ENCODE data around the gene ZNF609.

ZNF609 gene

DNA sequence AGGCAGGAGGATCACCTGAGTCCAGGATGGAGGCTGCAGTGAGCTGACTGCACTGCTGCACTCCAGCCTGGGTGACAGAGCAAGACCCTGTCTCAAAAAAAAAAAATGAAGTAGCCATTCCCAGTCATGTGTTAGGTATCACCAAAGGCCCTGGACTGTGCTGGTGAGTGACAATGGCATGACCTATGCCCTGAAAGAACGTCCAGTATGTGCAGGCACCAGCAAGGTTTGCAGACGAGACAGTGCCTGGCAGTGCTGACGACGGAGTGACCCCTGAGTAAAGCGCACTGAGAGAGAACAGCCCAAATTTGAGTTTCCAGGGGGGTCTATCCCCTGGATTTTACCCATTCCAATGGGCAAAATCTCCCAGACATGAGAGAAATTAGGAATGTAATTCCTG is 269.8 kb downstream of the ZNF609 start:
- no peaks in the 10 kb centered on the region for H3K9me3 ChIP-seq (ENCODE audit: low read depth, low read length)
- H3K36me3 ChIP-seq (ENCODE audit: insufficient read depth, low read length), result no peaks in the 10 kb centered on the region
- no peak overlapping the region for H3K9ac ChIP-seq (ENCODE audit: insufficient read length)
- DNase-seq (ENCODE audit: low read depth, low spot score), result no peak
- no peak for TF ChIP-seq POLR2AphosphoS5 (IDR thresholded peaks at IDR 0.05; ENCODE audit: borderline replicate concordance, low read depth, low read length)
- no peak for TF ChIP-seq EZH2 (IDR thresholded peaks at IDR 0.05)
- no peak for TF ChIP-seq FOXP2 (optimal IDR thresholded peaks at IDR 0.05; ENCODE audit: control extremely low read depth, extremely low read length, insufficient read depth)
- H3K4me3 ChIP-seq, result no peak overlapping the region
- H3K27ac ChIP-seq, result no peak overlapping the region

DNA sequence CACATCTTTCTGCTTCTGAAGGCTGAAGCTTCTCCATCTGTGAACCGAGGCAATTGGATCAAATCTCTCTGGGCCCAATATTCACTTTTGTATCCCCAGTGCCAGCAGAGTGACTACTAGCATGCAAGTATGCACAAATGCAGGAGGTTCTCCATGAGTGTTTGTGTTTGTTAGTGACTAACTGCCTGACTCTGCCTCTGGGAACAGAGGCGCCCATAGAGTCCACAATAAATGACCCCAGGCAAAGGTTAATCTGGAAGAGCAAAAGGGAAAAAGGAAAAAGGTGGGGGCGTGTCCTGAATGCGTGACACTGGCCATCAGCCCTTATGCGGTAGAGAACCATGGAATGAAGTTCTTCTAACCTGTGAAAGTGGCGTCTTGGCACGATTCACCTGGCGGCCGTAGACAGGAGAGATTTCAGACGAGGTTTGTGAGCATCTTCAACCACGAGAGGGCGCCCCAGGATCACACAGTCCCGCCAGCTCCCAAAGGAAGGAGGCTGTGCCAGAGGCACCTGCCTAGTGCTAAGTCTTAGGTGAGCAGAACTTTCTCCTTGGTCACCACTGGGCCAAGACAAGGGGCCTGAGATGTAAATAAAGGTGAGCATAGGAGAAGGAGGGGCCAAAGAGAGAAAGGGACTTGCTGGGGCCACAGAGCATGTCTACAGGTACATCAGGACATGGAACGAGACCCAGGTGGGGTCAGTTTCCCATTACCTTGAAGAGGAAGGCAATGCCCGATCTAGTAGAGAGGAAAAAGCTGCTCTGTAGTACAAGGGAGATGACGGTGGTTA is 270.8 kb downstream of the ZNF609 start:
- H3K27ac ChIP-seq, result no peak overlapping the region
- H3K9ac ChIP-seq (ENCODE audit: insufficient read length), result no peak overlapping the region
- TF ChIP-seq FOXP2 (optimal IDR thresholded peaks at IDR 0.05; ENCODE audit: control extremely low read depth, extremely low read length, insufficient read depth), result no peak
- TF ChIP-seq POLR2AphosphoS5 (IDR thresholded peaks at IDR 0.05; ENCODE audit: borderline replicate concordance, low read depth, low read length), result no peak
- no peak for TF ChIP-seq EZH2 (IDR thresholded peaks at IDR 0.05)
- peak overlapping the region; percentile 9; the same call in 1 of the 2 replicates for H3K4me3 ChIP-seq
- H3K9me3 ChIP-seq (ENCODE audit: low read depth, low read length), result no peaks in the 10 kb centered on the region
- H3K36me3 ChIP-seq (ENCODE audit: insufficient read depth, low read length), result no peaks in the 10 kb centered on the region
- peak; percentile 18 for DNase-seq (ENCODE audit: low read depth, low spot score)

DNA sequence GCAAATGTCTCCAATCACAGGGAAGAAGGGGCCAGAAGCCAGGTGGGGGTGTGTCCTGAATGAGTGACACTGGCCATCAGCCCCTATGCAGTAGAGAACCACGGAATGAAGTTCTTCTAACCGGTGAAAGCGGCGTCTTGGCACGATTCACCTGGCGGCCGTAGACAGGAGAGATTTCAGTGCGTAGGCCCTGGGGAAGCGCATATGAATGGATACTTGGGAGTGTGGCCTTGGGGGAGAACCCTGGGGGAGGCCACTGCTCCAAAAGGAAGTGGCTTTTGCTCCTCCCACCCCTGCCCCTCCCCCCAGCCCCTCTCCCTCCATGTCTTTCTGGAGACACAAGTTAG is 271.4 kb downstream of the ZNF609 start:
- no peaks in the 10 kb centered on the region for H3K36me3 ChIP-seq (ENCODE audit: insufficient read depth, low read length)
- no peak for DNase-seq (ENCODE audit: low read depth, low spot score)
- H3K9me3 ChIP-seq (ENCODE audit: low read depth, low read length), result no peaks in the 10 kb centered on the region
- no peak overlapping the region for H3K4me3 ChIP-seq
- H3K9ac ChIP-seq (ENCODE audit: insufficient read length), result no peak overlapping the region
- no peak overlapping the region for H3K27ac ChIP-seq
- no peak for TF ChIP-seq EZH2 (IDR thresholded peaks at IDR 0.05)
- no peak for TF ChIP-seq POLR2AphosphoS5 (IDR thresholded peaks at IDR 0.05; ENCODE audit: borderline replicate concordance, low read depth, low read length)
- no peak for TF ChIP-seq FOXP2 (optimal IDR thresholded peaks at IDR 0.05; ENCODE audit: control extremely low read depth, extremely low read length, insufficient read depth)

DNA sequence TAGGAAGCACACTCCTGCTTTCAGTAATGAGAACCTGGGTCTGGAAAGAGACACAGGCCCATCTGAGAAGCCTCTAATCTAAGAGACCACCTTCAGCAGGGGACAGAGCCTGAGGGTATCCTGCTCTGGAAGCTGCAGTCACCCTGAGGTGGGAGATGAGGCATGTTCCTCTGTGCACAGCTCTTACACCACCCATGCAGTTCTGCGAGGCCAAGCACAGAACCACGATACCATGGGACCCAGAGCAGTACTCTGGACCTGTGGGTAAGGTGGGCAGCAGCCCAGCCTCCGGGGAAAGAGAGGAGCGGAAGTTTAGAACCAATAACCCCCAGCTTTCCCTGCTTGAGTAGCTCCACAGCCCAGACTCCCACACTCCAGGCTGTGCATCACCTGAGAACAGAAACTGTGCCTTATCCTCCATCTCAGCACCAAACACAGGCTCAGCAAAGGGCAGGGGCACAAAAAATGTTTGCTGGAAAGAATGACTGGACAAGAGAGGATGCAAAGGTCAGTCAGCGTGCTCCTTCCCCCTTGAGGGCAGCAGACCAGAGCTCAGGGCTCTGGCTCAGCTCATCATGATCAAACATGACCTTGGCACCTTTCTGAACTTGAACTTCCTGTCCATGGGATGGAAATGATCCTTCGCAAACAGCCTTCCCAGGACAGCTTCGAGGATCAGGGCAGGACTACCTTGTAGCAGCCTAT is 271.9 kb downstream of the ZNF609 start:
- Histone ChIP-seq H3K27ac (no peak overlapping the region), H3K4me3 (no peak overlapping the region), H3K36me3 (ENCODE audit: insufficient read depth, low read length) (no peaks in the 10 kb centered on the region), H3K9me3 (ENCODE audit: low read depth, low read length) (no peaks in the 10 kb centered on the region), H3K9ac (ENCODE audit: insufficient read length) (no peak overlapping the region)
- TF ChIP-seq POLR2AphosphoS5 (IDR thresholded peaks at IDR 0.05; ENCODE audit: borderline replicate concordance, low read depth, low read length), result no peak
- no peak for TF ChIP-seq FOXP2 (optimal IDR thresholded peaks at IDR 0.05; ENCODE audit: control extremely low read depth, extremely low read length, insufficient read depth)
- TF ChIP-seq EZH2 (IDR thresholded peaks at IDR 0.05), result no peak
- no peak for DNase-seq (ENCODE audit: low read depth, low spot score)

Measured in SK-N-MC (cell line).